Neural progenitor cell (in vitro differentiated cells): ENCODE results near the gene TMEM130. TPM values are rescaled to one million over a fixed set of nuclear protein-coding genes. Genes with fewer than 3 reads are reported as not detected.
"Not testable (repeated sequence)": the region's sequence is repeated elsewhere in the genome, so short reads cannot be mapped to it uniquely, and the experiment has no call there.

Source experiments
- DNase-seq: peaks from one replicate; pipeline ENCODE4 v3.0.0-alpha.2; 2016; ENCODE audit warnings: low spot score
- H2AFZ ChIP-seq: fragments of 200-600 bp; sonication (generic); replicated peaks from 2 replicates; pipeline ENCODE4 v1.6.1; 2016; ENCODE audit warnings: antibody characterized with exemption
- H3F3A ChIP-seq: fragments of 200-600 bp; sonication (generic); 2 replicates; pipeline ENCODE4 v1.6.1; 2016; ENCODE audit warnings: antibody characterized with exemption, low read depth
- H3K27ac ChIP-seq: fragments of 200-600 bp; sonication (generic); 2 replicates; pipeline ENCODE4 v1.5.1; 2016; ENCODE audit warnings: mild to moderate bottlenecking
- H3K27me3 ChIP-seq: fragments of 200-600 bp; sonication (generic); 2 replicates; pipeline ENCODE4 v1.6.1; 2016; ENCODE audit warnings: mild to moderate bottlenecking, moderate library complexity
- H3K36me3 ChIP-seq: fragments of 200-600 bp; sonication (generic); 2 replicates; pipeline ENCODE4 v1.5.1; 2016
- H3K4me1 ChIP-seq: fragments of 200-600 bp; sonication (generic); 2 replicates; pipeline ENCODE4 v1.6.1; 2016; ENCODE audit warnings: mixed run types
- H3K4me2 ChIP-seq: fragments of 200-600 bp; sonication (generic); 2 replicates; pipeline ENCODE4 v1.6.1; 2016
- H3K4me3 ChIP-seq: fragments of 200-600 bp; sonication (generic); 2 replicates; pipeline ENCODE4 v1.5.1; 2016
- H3K79me2 ChIP-seq: fragments of 200-600 bp; sonication (generic); 2 replicates; pipeline ENCODE4 v1.6.1; 2016; ENCODE audit warnings: low read depth
- H3K9ac ChIP-seq: fragments of 200-600 bp; sonication (generic); 2 replicates; pipeline ENCODE4 v1.6.1; 2016
- H3K9me3 ChIP-seq: fragments of 200-600 bp; sonication (generic); 2 replicates; pipeline ENCODE4 v1.5.1; 2016; ENCODE audit warnings: low read depth
- H4K20me1 ChIP-seq: fragments of 200-600 bp; sonication (generic); 2 replicates; pipeline ENCODE4 v1.6.1; 2016; ENCODE audit warnings: low read depth
- H3K27ac Mint-ChIP-seq: 3 replicates; pipeline ENCODE4 v1.8.0; 2021; ENCODE audit warnings: mixed read lengths
- H3K27me3 Mint-ChIP-seq: 2 replicates; pipeline ENCODE4 v1.8.0; 2022; ENCODE audit warnings: low read depth, mild to moderate bottlenecking, inconsistent platforms, moderate library complexity, mixed read lengths; ENCODE audit not compliant: insufficient read depth
- H3K36me3 Mint-ChIP-seq: 3 replicates; pipeline ENCODE4 v1.8.0; 2021; ENCODE audit warnings: mixed read lengths
- H3K4me1 Mint-ChIP-seq: 3 replicates; pipeline ENCODE4 v1.8.0; 2021; ENCODE audit warnings: mixed read lengths
- H3K4me3 Mint-ChIP-seq: 3 replicates; pipeline ENCODE4 v1.8.0; 2021; ENCODE audit warnings: mild to moderate bottlenecking, moderate library complexity, mixed read lengths
- H3K9me3 Mint-ChIP-seq: 3 replicates; pipeline ENCODE4 v1.8.0; 2020; ENCODE audit warnings: mixed read lengths
- EZH2 ChIP-seq: fragments of 200-600 bp; sonication (generic); IDR thresholded peaks from 2 replicates; pipeline ENCODE4 v1.6.1; 2017; ENCODE audit warnings: antibody characterized with exemption, mild to moderate bottlenecking, moderate library complexity
- EZH2phosphoT487 ChIP-seq: fragments of 200-600 bp; sonication (generic); IDR thresholded peaks from 2 replicates; pipeline ENCODE4 v1.6.1; 2017; ENCODE audit warnings: antibody characterized with exemption
- total RNA-seq: library from RNA; depleted of rRNA; stranded (reverse); fragments of >200 nt; gene quantifications from 2 replicates; pipeline ENCODE4 v1.2.3, GENCODE V29; 2015; ENCODE audit warnings: low replicate concordance
- TF ChIP-seq, protein P1 (sequence below): fragments of 200-600 bp; sonication (generic); IDR thresholded peaks from 2 replicates; pipeline ENCODE4 v1.5.1; 2017; ENCODE audit warnings: antibody characterized with exemption, mild to moderate bottlenecking

The TMEM130 gene
- total RNA-seq, 1 donor from 2014 or later: 1.0 TPM

DNA sequence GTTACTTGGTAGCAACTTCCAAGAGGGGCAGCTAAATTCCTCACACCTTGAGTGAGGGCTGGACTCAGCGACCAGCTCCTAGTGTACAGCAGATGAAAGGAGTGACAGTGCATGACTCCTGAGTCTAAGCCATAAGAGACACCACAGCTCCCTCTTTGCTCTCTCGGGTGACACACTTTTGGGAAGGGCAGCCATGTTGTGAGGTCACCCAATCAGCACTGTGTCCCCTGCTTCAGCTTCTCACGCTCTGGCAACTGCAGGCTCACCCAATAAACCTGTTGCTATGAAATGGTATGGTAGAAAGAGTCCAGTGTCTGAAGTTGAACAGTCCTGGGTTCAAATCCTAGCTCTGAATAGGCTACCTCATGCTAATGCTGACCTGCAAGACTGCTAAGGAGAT is 20.9 kb downstream of the TMEM130 start:
- Histone ChIP-seq H3K4me2 (no peak overlapping the region), H3F3A (no peaks in the 10 kb centered on the region), H3K4me3 (no peak overlapping the region), H3K79me2 (no peaks in the 10 kb centered on the region), H3K27me3 (no peaks in the 10 kb centered on the region), H3K27ac (no peak overlapping the region), H3K4me1 (peaks cover 2% of the 10 kb centered on the region), H3K36me3 (no peaks in the 10 kb centered on the region), H4K20me1 (no peaks in the 10 kb centered on the region), H3K9me3 (peaks cover 3% of the 10 kb centered on the region), H2AFZ (no peak overlapping the region), H3K9ac (no peak overlapping the region)
- Mint-ChIP-seq H3K27me3 (peaks cover 7% of the 10 kb centered on the region), H3K4me3 (no peak overlapping the region), H3K27ac (no peak overlapping the region), H3K9me3 (peaks cover 2% of the 10 kb centered on the region), H3K36me3 (peaks cover 5% of the 10 kb centered on the region), H3K4me1 (peaks cover 27% of the 10 kb centered on the region)
- TF ChIP-seq EZH2phosphoT487 (no peak), EZH2 (no peak)
- TF ChIP-seq, protein P1, sequence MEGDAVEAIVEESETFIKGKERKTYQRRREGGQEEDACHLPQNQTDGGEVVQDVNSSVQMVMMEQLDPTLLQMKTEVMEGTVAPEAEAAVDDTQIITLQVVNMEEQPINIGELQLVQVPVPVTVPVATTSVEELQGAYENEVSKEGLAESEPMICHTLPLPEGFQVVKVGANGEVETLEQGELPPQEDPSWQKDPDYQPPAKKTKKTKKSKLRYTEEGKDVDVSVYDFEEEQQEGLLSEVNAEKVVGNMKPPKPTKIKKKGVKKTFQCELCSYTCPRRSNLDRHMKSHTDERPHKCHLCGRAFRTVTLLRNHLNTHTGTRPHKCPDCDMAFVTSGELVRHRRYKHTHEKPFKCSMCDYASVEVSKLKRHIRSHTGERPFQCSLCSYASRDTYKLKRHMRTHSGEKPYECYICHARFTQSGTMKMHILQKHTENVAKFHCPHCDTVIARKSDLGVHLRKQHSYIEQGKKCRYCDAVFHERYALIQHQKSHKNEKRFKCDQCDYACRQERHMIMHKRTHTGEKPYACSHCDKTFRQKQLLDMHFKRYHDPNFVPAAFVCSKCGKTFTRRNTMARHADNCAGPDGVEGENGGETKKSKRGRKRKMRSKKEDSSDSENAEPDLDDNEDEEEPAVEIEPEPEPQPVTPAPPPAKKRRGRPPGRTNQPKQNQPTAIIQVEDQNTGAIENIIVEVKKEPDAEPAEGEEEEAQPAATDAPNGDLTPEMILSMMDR: no peak
- no peak for DNase-seq

DNA sequence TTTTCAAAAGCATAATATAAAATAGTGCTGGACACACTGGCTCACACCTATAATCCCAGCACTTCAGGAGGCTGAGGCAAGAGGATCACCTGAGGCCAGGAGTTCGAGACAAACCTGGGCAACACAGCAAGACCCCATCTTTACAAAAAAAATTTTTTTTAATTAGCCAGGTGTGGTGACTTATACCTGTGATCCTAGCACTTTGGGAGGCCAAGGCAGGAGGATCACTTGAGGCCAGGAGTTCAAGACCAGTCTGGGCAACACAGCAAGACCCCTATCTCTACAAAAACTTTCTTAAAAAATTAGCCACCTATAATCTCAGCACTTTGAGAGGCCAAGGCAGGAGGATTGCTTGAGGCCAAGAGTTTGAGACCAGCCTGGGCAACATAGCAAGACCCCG is 27.3 kb downstream of the TMEM130 start:
- H3K27me3 ChIP-seq, H3K27ac Mint-ChIP-seq, H2AFZ ChIP-seq, H3K79me2 ChIP-seq, H3K36me3 Mint-ChIP-seq, H3K4me2 ChIP-seq, H3F3A ChIP-seq, DNase-seq, H3K9me3 ChIP-seq, H3K4me3 ChIP-seq, H3K9me3 Mint-ChIP-seq, H3K36me3 ChIP-seq, H3K27ac ChIP-seq, H3K4me1 ChIP-seq, H4K20me1 ChIP-seq, H3K9ac ChIP-seq, H3K4me3 Mint-ChIP-seq: not testable (repeated sequence)
- H3K27me3 Mint-ChIP-seq: peaks cover 14% of the 10 kb centered on the region
- peaks cover 14% of the 10 kb centered on the region for H3K4me1 Mint-ChIP-seq

DNA sequence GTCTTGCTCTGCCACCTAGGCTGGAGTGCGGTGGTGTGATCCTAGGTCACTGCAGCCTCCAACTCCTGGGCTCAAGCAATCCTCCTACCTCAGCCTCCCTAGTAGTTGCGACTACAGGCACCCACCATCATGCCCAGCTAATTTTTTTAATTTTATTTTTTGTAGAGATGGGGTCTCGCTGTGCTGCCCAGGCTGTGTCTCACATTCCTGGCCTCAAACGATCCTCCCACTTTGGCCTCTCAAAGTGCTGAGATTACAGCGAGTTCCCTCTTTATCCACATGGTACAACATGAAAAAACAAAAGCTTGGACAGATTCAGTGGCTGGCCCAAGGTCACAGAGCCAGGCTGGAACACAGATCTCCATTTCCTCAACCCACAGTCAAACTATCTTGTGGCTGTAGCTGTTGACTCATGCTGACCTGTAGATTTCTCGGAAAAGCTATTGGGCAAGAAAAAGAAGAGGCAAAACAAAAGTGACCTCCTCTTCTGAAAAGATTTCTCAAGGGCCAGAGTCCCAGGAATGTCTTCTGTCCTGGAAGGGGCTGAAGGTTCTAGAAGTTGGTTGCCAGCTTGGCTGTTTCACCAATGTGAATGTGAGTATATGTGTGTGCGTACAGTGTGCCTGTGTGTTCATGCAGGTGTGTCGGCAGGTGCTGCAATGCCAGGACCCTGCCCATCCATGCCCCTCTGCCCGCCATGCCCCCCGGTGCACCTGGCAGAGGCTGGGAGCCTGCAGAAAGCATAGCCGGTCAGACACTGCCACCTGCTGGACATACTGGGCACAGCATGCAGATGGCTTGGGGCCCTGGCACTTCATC is 28.4 kb downstream of the TMEM130 start:
- no peaks in the 10 kb centered on the region for H3K36me3 ChIP-seq
- peaks cover 8% of the 10 kb centered on the region for H3K4me1 ChIP-seq
- Mint-ChIP-seq H3K27ac (peak overlapping the region; percentile 38), H3K9me3 (no peaks in the 10 kb centered on the region), H3K27me3 (peaks cover 17% of the 10 kb centered on the region), H3K36me3 (no peaks in the 10 kb centered on the region), H3K4me1 (peaks cover 14% of the 10 kb centered on the region), H3K4me3 (no peak overlapping the region)
- H2AFZ ChIP-seq: no peak overlapping the region
- peaks cover 14% of the 10 kb centered on the region for H3F3A ChIP-seq
- no peak overlapping the region for H3K4me2 ChIP-seq
- H3K79me2 ChIP-seq: no peaks in the 10 kb centered on the region
- TF ChIP-seq EZH2phosphoT487: no peak
- TF ChIP-seq, protein P1: peak; percentile 99
- DNase-seq: peak; percentile 57
- no peaks in the 10 kb centered on the region for H3K9me3 ChIP-seq
- H4K20me1 ChIP-seq: no peaks in the 10 kb centered on the region
- no peaks in the 10 kb centered on the region for H3K27me3 ChIP-seq
- no peak overlapping the region for H3K27ac ChIP-seq
- no peak overlapping the region for H3K9ac ChIP-seq
- no peak overlapping the region for H3K4me3 ChIP-seq

DNA sequence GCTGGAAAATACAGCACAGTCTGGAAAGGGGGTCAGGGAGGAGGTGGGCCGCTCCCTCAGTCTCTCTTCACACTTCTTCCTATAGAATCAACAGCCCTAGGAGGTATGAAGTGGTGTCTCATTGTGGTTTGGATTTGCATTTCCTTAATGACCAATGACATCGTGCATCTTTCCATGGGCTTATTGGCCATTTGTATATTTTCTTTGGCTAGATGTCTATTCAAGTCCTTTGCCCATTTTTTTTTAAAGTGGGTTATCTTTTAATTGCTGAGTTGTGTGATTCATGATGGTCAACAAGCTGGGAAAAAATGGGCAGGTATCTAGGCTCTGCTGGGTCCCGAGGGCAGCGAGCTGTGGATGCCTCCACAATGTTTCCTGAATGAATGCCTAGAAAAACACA is 29.1 kb downstream of the TMEM130 start:
- TF ChIP-seq EZH2phosphoT487: no peak
- TF ChIP-seq EZH2: no peak
- TF ChIP-seq, protein P1: no peak
- Histone ChIP-seq H4K20me1 (no peaks in the 10 kb centered on the region), H3K4me2 (no peak overlapping the region), H3K4me3 (no peak overlapping the region), H3K27ac (no peak overlapping the region), H3K9ac (no peak overlapping the region), H3K4me1 (peaks cover 8% of the 10 kb centered on the region), H3K9me3 (no peaks in the 10 kb centered on the region), H3K27me3 (no peaks in the 10 kb centered on the region), H3K36me3 (no peaks in the 10 kb centered on the region), H3F3A (peaks cover 17% of the 10 kb centered on the region), H2AFZ (no peak overlapping the region), H3K79me2 (no peaks in the 10 kb centered on the region)
- H3K27ac Mint-ChIP-seq: no peak overlapping the region
- peaks cover 12% of the 10 kb centered on the region for H3K4me1 Mint-ChIP-seq
- peaks cover 17% of the 10 kb centered on the region for H3K27me3 Mint-ChIP-seq
- DNase-seq: no peak
- H3K36me3 Mint-ChIP-seq: no peaks in the 10 kb centered on the region
- no peaks in the 10 kb centered on the region for H3K9me3 Mint-ChIP-seq
- no peak overlapping the region for H3K4me3 Mint-ChIP-seq
